Natural killer cell (primary cell): ENCODE results near the gene UBXN11. TPM values are rescaled to one million over a fixed set of nuclear protein-coding genes. Genes with fewer than 3 reads are reported as not detected.
A peak's percentile ranks its signal among the peaks of the same experiment; 100 is the strongest.

Source experiments
- ATAC-seq, 3 donors: fragments of 150-1000 bp in 2 of 3; fragments of 200-7000 bp in 1 of 3; cut with Tn5 transposase; 1 replicate in 1 of 3; 2 replicates in 2 of 3; pipeline ENCODE4 v1.10.0; 2021; ENCODE audit warnings: mild to moderate bottlenecking in 2 of 3, moderate library complexity in 2 of 3
- DNase-seq, 2 donors: peaks; one replicate each; pipeline versions ENCODE4 v3.0.0 to v3.0.0-alpha.2; 2013 to 2021; ENCODE audit warnings: mixed read lengths in 1 of 2
- H3K27ac ChIP-seq: one replicate; pipeline ENCODE4 v1.5.1; 2013; ENCODE audit warnings: mild to moderate bottlenecking, low read length
- H3K27me3 ChIP-seq: one replicate; pipeline ENCODE4 v1.6.1; 2013; ENCODE audit warnings: low read length; ENCODE audit not compliant: control insufficient read depth, insufficient read depth
- H3K36me3 ChIP-seq: one replicate; pipeline ENCODE4 v1.6.1; 2013; ENCODE audit warnings: low read length; ENCODE audit not compliant: control insufficient read depth, insufficient read depth
- H3K4me1 ChIP-seq: one replicate; pipeline ENCODE4 v1.6.1; 2013; ENCODE audit warnings: low read length; ENCODE audit not compliant: control insufficient read depth, insufficient read depth
- H3K4me3 ChIP-seq: one replicate; pipeline ENCODE4 v1.5.1; 2013; ENCODE audit warnings: low read length
- H3K9me3 ChIP-seq: one replicate; pipeline ENCODE4 v1.6.1; 2013; ENCODE audit warnings: low read length; ENCODE audit not compliant: control insufficient read depth, insufficient read depth
- H3K27ac Mint-ChIP-seq, 2 donors: one replicate each; pipeline ENCODE4 v1.8.0; 2022; ENCODE audit warnings: mild to moderate bottlenecking in 2 of 2, mixed read lengths in 2 of 2, moderate library complexity in 1 of 2
- H3K27me3 Mint-ChIP-seq, 2 donors: one replicate each; pipeline ENCODE4 v1.8.0; 2022; ENCODE audit warnings: low read depth in 2 of 2, mixed read lengths in 2 of 2
- H3K36me3 Mint-ChIP-seq: one replicate; pipeline ENCODE4 v1.8.0; 2022; ENCODE audit warnings: mixed read lengths
- H3K4me1 Mint-ChIP-seq, 2 donors: one replicate each; pipeline ENCODE4 v1.8.0; 2022; ENCODE audit warnings: mixed read lengths in 2 of 2
- H3K4me3 Mint-ChIP-seq: one replicate; pipeline ENCODE4 v1.8.0; 2022; ENCODE audit warnings: mild to moderate bottlenecking, moderate library complexity, mixed read lengths
- H3K9me3 Mint-ChIP-seq, 2 donors: one replicate each; pipeline ENCODE4 v1.8.0; 2022; ENCODE audit warnings: mixed read lengths in 2 of 2
- WGBS: methylation state at CpG from one replicate; pipeline ENCODE4 v1.1.7; 2013; ENCODE audit warnings: missing lambda C conversion rate; ENCODE audit not compliant: insufficient coverage; 5-methylcytosine and 5-hydroxymethylcytosine counted together
- intact Hi-C: fragments of 100-400 bp; cut with micrococcal nuclease; formaldehyde crosslinking; loops from one replicate; pipeline ENCODE4 v1.14.2; 2022
- total RNA-seq, 4 donors: library from RNA; stranded (reverse); fragments of 120-200 nt in 1 of 4; gene quantifications; one replicate each; pipeline versions ENCODE4 v1.2.3 to v1.2.4, GENCODE V29; 2013 to 2022
- TF ChIP-seq, protein P1 (sequence below): fragments of 200-600 bp; IDR thresholded peaks from one replicate; pipeline ENCODE4 v1.8.0; 2022; ENCODE audit warnings: antibody characterized with exemption

Gene UBXN11, protein sequence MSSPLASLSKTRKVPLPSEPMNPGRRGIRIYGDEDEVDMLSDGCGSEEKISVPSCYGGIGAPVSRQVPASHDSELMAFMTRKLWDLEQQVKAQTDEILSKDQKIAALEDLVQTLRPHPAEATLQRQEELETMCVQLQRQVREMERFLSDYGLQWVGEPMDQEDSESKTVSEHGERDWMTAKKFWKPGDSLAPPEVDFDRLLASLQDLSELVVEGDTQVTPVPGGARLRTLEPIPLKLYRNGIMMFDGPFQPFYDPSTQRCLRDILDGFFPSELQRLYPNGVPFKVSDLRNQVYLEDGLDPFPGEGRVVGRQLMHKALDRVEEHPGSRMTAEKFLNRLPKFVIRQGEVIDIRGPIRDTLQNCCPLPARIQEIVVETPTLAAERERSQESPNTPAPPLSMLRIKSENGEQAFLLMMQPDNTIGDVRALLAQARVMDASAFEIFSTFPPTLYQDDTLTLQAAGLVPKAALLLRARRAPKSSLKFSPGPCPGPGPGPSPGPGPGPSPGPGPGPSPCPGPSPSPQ
- 10 to 100 TPM; 22.7 to 32.0 (median 31.7) TPM for total RNA-seq
- total RNA-seq (2013) = 16.3 TPM

DNA sequence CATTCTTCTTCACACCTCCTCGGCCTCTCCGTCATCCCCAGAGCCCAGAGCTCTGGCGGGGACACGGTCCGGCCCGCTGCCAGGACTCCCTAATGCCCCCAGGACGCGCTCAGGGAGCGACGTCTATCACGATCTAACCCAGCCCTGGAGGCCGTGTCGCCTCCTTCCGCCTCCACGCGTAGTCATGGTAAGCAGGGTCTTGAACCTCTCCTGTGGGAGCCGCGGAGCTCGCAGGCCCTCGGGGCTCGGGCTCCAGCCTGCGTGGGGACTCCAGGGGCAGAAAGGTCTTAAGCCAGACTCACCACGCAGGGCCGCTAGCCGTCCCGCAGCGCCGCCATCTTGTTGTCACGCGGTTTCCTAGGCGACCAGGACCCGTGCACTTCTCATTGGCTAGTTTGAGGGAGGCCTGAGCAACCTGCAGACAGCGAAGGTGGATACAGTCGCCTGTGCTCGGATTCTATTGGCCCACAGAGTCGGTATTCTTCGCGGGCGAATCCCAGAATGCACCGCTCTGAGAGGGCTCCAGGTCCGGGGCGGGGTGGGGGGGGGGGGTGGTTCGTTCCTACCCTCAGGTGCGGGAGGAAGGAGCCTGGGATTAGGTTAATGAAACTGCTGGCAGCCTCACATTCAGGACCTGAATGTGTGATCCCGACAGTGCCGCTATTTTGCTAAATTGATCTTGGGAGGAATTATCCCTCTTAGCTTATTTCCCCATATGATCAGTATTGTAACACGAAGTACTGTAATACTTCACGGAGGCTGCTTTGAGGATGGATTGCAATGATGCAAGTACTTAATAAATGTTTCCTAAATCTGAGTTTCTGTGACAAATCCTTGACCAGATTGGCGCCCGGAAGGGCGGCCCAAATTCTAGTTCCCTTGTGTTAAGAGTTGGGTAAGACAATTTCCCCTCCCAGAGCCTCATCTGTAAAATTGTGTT, at the start of gene UBXN11:
Gene UBXN11 (minus strand): TSS at position 347 of the 940 bp plus-strand sequence. CDS start 3,753 bp downstream, outside the sequence.
- ATAC-seq = peak; percentile 98 to 99 (median 99)
- peak within 1 kb of the TSS; percentile 51 for H3K4me3 ChIP-seq
- Mint-ChIP-seq H3K27me3 (no peaks in the 10 kb centered on the region), H3K27ac (peak within 1 kb of the TSS; percentile 81 to 97), H3K36me3 (no peaks in the 10 kb centered on the region), H3K9me3 (no peaks in the 10 kb centered on the region), H3K4me1 (peaks cover 12 to 31% of the 10 kb centered on the region in 2 donors), H3K4me3 (peak within 1 kb of the TSS; percentile 100)
- H3K9me3 ChIP-seq = no peaks in the 10 kb centered on the region
- DNase-seq = peak; percentile 80 to 97
- intact Hi-C loops = no loop called here
- peaks cover 25% of the 10 kb centered on the region for H3K4me1 ChIP-seq
- H3K36me3 ChIP-seq = no peaks in the 10 kb centered on the region
- WGBS = 2% methylated on average over 51 of the region's 51 CpGs
- H3K27me3 ChIP-seq = no peaks in the 10 kb centered on the region
- peak within 1 kb of the TSS; percentile 51 for H3K27ac ChIP-seq
- TF ChIP-seq, protein P1, sequence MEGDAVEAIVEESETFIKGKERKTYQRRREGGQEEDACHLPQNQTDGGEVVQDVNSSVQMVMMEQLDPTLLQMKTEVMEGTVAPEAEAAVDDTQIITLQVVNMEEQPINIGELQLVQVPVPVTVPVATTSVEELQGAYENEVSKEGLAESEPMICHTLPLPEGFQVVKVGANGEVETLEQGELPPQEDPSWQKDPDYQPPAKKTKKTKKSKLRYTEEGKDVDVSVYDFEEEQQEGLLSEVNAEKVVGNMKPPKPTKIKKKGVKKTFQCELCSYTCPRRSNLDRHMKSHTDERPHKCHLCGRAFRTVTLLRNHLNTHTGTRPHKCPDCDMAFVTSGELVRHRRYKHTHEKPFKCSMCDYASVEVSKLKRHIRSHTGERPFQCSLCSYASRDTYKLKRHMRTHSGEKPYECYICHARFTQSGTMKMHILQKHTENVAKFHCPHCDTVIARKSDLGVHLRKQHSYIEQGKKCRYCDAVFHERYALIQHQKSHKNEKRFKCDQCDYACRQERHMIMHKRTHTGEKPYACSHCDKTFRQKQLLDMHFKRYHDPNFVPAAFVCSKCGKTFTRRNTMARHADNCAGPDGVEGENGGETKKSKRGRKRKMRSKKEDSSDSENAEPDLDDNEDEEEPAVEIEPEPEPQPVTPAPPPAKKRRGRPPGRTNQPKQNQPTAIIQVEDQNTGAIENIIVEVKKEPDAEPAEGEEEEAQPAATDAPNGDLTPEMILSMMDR = no peak

DNA sequence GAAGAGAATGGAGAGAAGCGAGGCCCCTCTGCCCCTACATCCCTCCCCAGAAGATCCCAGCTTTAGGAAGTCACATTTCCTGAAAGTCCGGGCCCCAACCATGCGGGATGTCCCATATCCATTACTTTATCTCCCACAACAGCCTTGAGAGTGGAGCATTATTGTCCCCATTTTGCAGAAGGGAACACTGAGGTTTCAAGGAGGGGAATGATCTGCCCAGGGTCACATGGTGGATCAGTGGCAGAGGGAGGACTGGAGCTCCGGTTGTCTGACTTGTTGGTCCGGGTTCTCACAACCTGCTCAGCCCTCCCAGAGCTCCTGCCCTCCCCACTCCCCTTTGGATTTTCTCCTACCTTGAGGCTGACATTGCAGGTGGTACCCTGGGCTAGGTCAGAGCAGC, 49.7 kb upstream of the UBXN11 start:
- no peaks in the 10 kb centered on the region for H3K36me3 Mint-ChIP-seq
- peaks cover 15% of the 10 kb centered on the region for H3K27me3 ChIP-seq
- peaks cover 23 to 28% of the 10 kb centered on the region in 2 donors for H3K4me1 Mint-ChIP-seq
- H3K36me3 ChIP-seq = no peaks in the 10 kb centered on the region
- TF ChIP-seq, protein P1 = no peak
- H3K9me3 Mint-ChIP-seq = no peaks in the 10 kb centered on the region
- peaks cover 31 to 42% of the 10 kb centered on the region in 2 donors for H3K27me3 Mint-ChIP-seq
- ATAC-seq = no peak
- no peaks in the 10 kb centered on the region for H3K9me3 ChIP-seq
- no peak overlapping the region for H3K4me3 Mint-ChIP-seq
- 91% methylated on average over 5 of the region's 5 CpGs for WGBS
- DNase-seq = no peak
- peaks cover 26% of the 10 kb centered on the region for H3K4me1 ChIP-seq
- no peak overlapping the region for H3K27ac Mint-ChIP-seq
- H3K27ac ChIP-seq = no peak overlapping the region
- intact Hi-C loops = no loop called here
- no peak overlapping the region for H3K4me3 ChIP-seq

DNA sequence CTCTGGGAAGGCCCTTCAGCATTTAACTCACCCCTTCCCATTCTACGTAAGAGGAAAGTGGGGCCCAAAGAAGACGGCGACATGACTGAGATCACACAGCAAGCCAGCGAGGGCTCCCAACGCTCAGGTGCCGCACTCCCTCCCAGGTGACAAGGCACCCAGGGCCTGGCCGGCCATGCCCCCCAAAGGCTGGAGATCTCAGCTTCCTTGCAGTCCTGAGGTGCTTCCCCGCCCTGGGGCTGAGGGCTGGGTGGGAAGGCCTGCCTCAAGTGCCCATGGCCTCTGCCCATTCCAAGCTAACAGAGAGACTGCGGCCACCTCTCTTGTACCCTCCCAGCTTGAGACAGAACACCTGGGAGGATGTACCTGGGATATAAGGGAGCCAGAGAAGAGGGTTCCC, 48.5 kb upstream of the UBXN11 start:
- no peak for ATAC-seq
- DNase-seq = no peak
- Histone ChIP-seq H3K36me3 (no peaks in the 10 kb centered on the region), H3K27ac (no peak overlapping the region), H3K9me3 (no peaks in the 10 kb centered on the region), H3K4me1 (peaks cover 15% of the 10 kb centered on the region), H3K4me3 (no peak overlapping the region), H3K27me3 (peaks cover 4% of the 10 kb centered on the region)
- H3K9me3 Mint-ChIP-seq = no peaks in the 10 kb centered on the region
- TF ChIP-seq, protein P1 = no peak
- peaks cover 22 to 33% of the 10 kb centered on the region in 2 donors for H3K27me3 Mint-ChIP-seq
- no peaks in the 10 kb centered on the region for H3K36me3 Mint-ChIP-seq
- 94% methylated on average over 9 of the region's 9 CpGs for WGBS
- H3K4me3 Mint-ChIP-seq = no peak overlapping the region
- peaks cover 12 to 20% of the 10 kb centered on the region in 2 donors for H3K4me1 Mint-ChIP-seq
- intact Hi-C loops = no loop called here
- no peak overlapping the region for H3K27ac Mint-ChIP-seq
